NCI-H510A treated with DMSO at 0.1 percent for 48 hours (cell line): ENCODE measurements around the gene ILK.
A peak's percentile ranks its signal among the peaks of the same experiment; 100 is the strongest.

Experiments
- DNase-seq: peaks from one replicate; lab custom pipeline; 2025; lab: John Stamatoyannopoulos, UW

ILK gene

DNA sequence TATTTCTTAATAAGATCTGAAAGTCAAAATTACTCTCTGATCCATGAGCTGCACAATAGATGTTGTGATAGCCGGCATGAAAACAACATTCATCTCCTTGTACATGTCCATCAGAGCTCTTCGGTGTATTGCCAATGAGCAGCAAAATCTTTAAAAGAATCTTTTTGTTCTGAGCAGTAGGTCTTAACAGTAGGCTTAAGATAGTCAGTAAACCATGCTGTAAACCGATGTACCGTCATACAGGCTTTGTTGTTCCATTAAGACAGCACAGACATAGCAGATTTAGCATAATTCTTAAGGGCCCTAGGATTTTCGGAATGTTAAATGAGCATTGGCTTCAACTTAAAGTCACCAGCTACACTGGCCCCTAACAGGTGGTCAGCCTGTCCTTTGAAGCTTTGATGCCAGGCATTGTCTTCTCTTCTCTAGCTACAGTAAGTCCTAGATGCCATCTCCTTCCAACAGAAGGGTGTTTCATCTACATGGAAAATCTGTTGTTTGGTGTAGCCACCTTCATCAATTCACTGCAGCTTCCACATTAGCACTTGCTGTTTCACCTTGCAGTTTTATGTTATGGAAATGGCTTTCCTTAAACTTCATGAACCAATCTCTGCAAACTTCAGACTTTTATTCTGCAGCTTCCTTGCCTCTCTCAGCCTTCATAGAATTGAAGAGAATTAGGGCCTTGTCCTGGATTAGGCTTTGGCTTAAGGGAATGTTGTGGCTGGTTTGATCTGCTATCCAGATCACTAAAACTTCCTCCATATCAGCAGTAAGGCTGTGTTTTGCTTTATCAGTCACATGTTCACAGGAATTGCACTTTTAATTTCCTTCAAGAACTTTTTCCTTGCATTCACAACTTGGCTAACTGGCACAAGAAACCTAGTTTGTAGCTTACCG is 28.5 kb upstream of the ILK start:
- DNase-seq = no peak

GRCh38 chr11:6576471-6577373 is 26.9 kb upstream of the ILK start:
- no peak for DNase-seq

- DNase-seq = no peak
Observed at GRCh38 chr11:6578134-6578533, 25.4 kb upstream of the ILK start.

DNA sequence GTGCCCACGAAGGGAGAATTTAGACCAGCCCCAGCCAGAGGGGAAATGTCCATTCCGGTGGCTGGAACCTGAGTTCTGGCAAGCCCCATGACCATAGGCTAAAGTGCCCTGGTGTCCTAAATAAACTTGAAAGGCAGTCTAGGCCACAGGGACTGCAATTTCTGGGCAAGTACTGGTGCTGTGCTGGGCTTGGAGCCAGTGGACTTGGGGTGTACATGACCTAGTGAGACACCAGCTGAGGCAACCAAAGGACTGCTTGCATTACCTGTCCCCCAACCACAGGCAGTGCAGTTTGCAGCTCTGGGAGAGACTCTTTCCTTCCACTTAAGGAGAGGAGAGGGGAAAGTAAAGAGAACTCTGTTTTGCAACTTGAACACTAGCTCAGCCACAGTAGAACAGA is 23.9 kb upstream of the ILK start:
- DNase-seq = no peak

DNA sequence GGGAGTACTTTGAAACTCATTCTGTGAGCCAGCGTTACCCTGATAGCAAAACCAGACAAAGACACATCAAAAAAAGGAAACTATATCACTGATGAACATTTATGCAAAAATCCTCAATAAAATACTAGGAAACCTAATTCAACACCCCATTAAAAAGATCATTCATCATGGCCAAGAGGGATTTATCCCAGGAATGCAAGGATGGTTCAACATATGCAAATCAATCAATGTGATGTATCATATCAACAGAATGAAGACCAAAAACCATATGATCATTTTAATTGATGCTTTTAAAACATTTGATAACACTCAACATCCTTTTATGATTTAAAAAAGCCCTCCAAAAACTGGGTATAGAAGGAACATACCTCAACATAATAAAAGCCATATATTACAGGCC is 20.0 kb upstream of the ILK start:
- no peak for DNase-seq

- no peak for DNase-seq
Observed at GRCh38 chr11:6584528-6584927, 19.0 kb upstream of the ILK start.

DNA sequence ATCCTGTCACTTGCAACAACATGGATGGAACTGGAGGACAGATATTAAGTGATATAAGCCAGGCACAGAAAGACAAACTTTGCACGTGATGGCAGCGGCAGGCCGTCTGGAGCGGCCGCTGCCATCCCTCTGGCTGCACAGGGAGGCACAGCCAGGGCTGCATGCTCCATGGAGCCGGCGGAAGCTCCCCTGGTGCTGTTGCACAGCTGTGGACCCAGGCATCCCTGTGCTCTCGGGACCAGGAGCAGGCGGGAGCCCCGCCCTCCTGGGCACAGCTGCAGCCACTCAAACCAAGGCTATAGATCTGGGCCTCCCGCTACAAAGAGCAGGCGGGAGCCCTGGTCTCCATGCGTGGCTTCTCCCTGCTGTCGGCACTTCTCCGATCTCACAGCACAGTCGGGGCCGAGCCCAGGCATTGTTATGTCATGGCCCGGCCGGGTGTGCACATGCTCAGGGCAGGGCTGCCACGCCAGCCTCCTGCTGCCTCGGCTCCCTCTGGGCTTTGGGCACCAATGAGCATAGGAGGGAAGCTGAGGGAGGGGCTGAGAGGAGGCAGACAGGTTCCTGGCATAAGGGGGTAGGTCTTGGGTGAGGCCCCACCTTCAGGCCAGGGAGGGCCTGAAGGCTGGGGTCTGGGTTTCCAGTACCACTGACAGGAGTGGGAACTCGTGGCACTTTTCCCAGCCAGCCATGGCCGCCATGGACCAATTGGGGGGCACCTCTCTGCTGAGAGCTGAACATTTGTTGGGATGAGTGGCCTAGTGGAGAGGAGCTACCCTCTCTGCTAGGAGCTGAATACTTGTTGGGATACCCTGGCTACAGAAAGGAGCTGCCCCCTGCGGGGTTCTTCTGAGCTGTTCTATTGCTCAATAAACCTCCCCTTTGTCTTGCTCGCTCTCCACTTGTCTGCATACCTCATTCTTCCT is 16.9 kb upstream of the ILK start:
- peak; percentile 40 for DNase-seq

GRCh38 chr11:6587360-6587953 is 16.1 kb upstream of the ILK start:
- peak; percentile 3 for DNase-seq

DNA sequence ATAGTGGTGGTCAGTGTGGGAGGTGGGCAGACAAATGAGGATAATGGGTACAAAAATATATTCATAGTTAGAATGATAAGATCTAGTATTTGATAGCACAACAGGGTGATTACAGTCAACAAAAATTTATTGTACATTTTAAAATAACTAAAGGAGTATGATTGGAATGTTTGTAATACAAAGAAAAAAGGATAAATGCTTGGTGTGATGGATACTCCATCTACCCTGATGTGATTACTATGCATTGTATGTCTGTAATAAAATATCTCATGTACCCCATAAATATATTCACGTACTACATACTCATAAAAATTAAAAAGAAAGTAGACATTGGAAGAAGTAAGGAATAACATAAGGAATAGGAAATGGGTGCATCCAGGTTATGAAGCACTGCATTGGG is 15.6 kb upstream of the ILK start:
- no peak for DNase-seq

DNA sequence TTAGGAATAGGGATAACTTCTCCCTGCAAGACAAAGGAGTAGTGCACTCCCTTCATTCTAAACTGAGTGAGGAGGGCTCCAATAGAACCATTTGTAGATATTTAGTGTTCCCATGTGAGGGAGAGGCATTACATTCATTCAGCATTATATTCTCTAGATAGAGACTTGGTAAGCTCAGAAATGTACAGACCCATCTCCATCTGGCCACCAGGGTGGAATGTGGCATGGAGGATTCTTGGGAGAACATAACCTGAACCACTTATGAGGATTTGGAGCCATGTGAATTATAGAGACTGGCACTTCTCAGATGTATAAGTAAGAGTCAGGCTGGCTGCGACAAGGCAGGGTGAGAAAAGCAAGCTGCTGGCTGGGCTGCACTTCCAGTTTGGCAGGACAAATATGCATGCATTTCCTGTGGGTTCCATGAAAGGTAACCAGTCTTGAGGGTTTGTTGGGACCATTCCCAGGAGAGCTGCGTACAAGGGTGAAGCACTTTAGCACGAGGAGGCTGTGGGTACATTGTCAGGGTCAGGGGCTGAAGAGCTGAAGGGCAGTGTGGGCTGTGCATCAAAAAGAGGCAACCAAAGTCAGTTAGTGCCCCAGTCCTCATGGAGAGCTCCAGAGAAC is 9.3 kb upstream of the ILK start:
- DNase-seq = no peak

DNA sequence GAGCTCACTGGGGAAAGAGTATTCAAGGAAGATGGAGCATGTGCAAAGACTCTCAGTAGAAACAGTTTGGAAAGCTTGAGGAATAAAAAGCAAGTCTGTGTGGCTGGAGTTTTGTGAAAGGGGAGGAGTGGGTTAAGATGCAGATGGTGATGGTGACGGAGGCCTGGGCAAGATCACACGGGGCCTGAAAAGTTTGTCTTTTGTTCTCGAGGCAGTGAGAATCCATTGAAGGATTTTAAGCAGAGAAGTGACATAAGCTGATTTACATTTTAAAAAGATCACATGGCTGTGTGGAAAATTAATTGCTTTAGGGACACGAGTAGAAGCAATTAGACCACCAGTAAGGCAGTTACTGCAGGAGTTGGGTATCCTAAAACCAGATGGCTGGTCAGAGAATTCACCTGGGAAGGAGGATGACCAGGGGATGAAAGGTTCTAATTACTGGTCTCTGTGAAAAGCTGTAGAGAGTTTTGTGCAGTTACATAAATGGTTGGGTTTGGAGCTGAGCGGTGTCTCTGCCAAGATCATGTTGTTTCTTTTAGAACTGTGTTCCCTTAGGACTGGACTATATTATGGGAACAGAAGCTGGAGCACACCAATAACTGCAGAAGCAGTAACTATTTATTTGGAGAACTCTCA is 7.2 kb upstream of the ILK start:
- DNase-seq = no peak

- DNase-seq = no peak
Observed at GRCh38 chr11:6598555-6598954, 5.0 kb upstream of the ILK start.

DNA sequence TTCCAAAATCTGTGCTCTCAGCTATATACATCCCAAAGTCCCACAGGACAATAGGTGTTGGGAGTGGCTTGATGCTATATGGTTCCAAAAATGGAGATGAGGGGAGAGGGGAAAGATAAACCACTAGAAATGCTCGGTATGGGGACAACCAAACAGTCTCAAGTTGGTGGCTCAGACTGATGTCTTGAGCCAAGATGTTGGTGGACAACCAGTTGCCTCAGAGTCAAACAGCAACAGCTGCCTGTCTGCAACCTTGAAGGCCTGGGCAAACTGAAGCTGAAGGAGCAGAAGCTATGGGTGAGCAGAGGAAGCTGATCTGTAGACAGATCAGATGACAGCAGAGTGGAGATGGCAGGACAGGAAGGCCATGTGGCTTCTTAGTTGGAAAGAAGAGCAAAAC is 4.1 kb upstream of the ILK start:
- no peak for DNase-seq

- DNase-seq = no peak
Observed at GRCh38 chr11:6599881-6600390, 3.6 kb upstream of the ILK start.

DNA sequence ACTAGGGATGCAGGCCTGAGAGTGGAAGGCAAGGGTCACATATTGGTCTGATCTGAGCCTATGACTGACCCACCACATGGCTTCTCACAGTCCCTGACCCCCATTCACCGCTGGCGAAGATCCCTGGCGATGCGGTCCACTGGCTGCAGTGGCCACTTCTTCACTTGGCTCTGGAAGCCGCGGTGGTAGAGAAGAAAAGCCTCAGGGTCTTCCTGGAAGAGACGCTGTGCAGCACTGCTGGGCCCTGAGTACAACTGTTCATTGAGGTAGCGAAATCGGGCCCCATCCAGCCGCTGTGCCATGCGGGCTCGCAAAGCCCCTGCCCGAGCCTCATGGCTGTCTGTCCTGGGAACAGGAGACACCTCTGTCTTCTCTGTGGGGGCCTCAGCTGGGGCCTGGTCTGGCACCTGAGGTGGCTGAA is 2.5 kb upstream of the ILK start:
- DNase-seq = no peak

GRCh38 chr11:6602096-6602940 is 1.3 kb upstream of the ILK start:
- no peak for DNase-seq

DNA sequence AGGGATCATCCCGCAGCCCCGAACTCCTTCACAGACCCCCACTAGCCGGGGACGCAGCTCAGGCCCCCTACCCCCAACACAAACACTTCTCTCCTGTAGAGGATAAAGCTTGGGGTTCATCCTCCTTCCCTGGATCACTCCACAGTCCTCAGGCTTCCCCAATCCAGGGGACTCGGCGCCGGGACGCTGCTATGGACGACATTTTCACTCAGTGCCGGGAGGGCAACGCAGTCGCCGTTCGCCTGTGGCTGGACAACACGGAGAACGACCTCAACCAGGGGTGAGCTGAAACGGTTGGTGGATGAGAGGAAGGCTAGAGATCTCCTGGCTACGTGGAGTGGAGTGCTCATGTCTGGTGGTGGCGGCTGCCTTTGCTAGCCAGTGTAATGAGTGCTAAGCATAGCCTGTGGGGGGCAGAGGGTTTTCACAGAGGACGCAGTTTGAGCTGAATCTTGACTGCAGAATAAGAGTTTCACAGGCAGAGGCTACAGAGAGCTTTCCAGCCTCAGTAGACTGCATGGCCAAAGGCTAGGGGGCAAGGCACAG is 580 bp downstream of the ILK start:
- DNase-seq = peak; percentile 15

GRCh38 chr11:6604790-6605189 is 1.2 kb downstream of the ILK start:
- no peak for DNase-seq
